HL-60/S4 treated with phorbol 12-myristate 13-acetate at 8.2 ng/mL for 4 days and 3 days (cell line): ENCODE results near the gene GPR25.

ENCODE experiments used
- in situ Hi-C: fragments of 300-500 bp; cut with MboI; formaldehyde crosslinking; loops from 2 replicates; pipeline ENCODE4 v1.15.0; 2022; ENCODE audit warnings: low sequenced_read_pairs

Gene GPR25

DNA sequence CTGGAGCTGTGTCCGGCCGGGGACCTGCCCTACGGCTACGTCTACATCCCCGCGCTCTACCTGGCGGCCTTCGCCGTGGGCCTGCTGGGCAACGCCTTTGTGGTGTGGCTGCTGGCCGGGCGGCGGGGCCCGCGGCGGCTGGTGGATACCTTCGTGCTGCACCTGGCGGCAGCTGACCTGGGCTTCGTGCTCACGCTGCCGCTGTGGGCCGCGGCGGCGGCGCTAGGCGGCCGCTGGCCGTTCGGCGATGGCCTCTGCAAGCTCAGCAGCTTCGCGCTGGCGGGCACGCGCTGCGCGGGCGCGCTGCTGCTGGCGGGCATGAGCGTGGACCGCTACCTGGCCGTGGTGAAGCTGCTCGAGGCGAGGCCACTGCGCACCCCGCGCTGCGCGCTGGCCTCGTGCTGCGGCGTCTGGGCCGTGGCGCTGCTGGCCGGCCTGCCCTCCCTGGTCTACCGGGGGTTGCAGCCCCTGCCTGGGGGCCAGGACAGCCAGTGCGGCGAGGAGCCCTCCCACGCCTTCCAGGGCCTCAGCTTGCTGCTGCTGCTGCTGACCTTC, 412 bp downstream of the GPR25 start:
- in situ Hi-C loops: no loop called here

DNA sequence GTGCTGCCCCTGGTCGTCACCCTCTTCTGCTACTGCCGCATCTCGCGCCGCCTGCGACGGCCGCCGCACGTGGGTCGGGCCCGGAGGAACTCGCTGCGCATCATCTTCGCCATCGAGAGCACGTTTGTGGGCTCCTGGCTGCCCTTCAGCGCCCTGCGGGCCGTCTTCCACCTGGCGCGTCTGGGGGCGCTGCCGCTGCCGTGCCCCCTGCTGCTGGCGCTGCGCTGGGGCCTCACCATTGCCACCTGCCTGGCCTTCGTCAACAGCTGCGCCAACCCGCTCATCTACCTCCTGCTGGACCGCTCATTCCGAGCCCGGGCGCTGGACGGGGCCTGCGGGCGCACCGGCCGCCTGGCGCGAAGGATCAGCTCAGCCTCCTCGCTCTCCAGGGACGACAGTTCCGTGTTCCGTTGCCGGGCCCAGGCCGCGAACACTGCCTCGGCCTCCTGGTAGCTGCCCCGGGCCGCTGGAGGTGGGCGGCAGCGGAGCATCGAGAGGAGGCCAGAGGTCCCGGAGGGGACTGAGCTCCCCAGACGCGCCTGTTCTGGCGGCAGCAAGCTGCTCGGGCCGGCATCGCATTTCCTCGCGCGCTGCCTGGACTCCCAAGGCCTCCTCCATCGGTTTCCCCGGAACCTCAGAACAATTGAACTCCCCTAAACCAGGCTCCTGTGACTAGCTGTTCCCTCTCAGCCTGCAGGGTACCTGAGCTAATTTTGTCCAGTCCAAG, 1.1 kb downstream of the GPR25 start:
- in situ Hi-C loops: no loop called here

- in situ Hi-C loops: no loop called here
Measured at GRCh38 chr1:200874694-200875093, 1.9 kb downstream of the GPR25 start.

GRCh38 chr1:200875416-200875815, 2.6 kb downstream of the GPR25 start:
- in situ Hi-C loops: no loop called here

GRCh38 chr1:200877010-200877409, 4.2 kb downstream of the GPR25 start:
- in situ Hi-C loops: no loop called here

DNA sequence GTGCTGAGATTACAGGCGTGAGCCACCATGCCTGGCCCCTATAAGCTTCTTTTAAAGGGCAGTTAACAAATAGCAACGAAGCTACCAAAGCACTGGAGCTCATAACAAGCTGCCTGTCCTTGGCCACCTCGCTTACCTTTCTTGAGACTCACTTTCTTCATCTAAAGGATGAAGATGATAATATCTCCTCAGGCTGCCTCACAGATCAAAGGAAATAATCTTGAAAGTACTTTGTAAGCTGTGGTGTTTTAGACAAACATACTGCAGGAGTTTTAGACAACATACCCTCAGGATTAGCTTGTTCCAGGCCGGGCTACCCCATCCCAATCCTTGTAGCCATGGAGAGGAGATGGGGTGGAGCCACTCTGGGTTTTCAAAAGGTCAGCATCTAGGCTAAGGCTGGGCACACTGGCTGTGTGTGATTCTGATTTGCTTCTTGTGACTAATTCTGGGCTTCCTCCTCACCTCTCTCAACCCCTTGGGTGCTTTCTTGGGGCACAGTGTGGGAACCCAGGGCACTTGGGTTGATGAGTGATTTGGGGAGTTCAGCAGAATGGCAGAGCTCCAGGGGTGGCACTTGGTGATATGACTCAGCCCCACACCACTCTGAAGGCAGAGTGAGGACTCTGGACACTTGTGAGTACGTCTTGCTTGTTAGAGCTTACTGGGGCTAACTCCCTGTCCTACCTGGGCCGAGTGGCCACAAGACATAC, 5.2 kb downstream of the GPR25 start:
- in situ Hi-C loops: no loop called here

DNA sequence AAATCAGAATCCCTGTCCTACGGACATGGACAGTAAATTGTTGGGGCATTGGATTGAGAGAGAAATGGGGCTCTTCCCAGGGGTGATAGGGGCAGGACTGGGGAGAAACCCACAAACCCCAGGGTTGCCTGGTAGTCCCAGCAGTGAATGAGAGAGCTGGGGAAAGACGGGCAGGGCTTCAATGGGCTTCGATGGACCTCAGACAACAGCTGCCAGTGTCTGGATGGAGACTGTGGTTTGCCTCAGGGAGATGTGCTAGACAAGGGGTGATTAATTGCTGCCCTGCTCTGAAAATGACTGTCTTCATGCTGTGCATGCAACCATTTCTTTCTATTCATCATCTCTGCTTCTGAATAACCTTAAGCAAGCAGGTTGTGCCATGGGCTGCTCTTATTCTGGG, 7.4 kb downstream of the GPR25 start:
- in situ Hi-C loops: no loop called here

- in situ Hi-C loops: no loop called here
Measured at GRCh38 chr1:200883118-200883517, 10.3 kb downstream of the GPR25 start.

- in situ Hi-C loops: no loop called here
Measured at GRCh38 chr1:200885623-200886402, 13.0 kb downstream of the GPR25 start.

GRCh38 chr1:200886594-200886993, 13.8 kb downstream of the GPR25 start:
- in situ Hi-C loops: no loop called here

DNA sequence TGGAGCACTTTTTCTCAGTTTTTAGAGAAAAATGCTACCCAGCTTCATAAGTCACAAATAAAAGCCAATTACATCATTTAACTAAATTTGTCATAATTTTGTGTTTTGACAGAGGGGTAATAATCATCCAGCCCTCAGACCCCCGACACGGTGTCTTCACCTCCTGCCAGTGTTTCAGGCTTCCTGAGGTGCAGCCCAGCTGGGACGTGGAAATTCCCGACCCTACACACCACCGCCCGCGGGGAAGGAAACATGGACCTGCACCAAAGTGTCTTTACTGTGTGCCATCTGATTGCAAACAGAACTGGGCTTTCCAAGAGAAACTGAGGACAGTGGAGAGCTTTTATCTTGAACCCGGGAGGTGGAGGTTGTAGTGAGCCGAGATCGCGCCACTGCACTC, 14.3 kb downstream of the GPR25 start:
- in situ Hi-C loops: no loop called here

DNA sequence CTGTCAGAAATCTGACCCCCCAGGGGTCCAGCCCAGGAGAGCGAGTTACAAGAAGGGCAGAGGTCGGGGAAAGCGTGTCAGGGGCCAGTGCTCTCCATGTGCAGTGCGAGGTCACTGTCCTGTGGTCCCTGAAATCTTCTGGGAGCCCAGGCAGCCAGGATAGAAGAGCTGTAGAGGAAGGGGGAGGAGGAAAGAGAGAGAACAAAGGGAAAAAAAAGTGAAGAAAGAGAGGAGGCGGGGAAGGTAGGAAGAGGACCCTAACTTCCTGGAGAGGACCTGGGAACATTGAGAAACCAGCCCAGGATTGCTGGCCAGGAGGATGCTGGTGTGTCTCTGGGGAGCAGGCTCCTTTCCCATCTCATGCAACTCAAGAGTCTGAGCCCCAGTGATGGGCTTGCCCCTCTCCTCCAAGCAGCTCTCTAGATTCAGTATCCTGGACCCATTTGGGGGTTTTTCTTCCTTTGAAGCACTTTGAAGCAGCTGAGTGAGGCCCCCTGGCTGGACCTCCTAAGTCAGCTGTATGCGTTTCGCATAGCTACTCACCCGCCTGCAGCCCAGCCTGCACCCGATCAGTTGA, 15.1 kb downstream of the GPR25 start:
- in situ Hi-C loops: no loop called here

DNA sequence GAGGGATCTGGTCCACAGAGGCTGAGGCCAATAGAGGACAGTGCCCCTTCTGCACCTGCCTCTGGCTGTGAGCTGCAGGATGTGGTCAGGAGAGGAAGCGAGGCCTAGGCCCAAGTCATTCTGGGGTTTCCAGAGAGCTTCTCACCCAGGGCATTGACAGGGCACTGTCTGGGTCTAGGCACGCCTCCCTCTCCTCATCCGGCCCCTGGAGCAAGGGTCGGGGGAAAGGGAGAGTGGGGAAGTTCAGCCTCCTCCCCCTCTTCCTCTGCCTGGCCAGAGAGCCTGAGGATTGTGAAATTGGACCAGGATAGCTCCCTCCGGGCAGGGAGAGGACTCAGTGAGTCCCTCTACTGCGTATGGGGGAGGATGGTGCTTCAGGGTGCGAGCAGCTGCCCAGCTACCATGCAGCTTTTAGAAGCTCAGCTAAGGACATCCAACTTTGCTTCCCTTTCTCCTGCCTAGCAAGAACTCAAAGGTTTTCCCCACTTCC, 15.6 kb downstream of the GPR25 start:
- in situ Hi-C loops: no loop called here

GRCh38 chr1:200889571-200889970, 16.8 kb downstream of the GPR25 start:
- in situ Hi-C loops: no loop called here

- in situ Hi-C loops: no loop called here
Measured at GRCh38 chr1:200890027-200890426, 17.2 kb downstream of the GPR25 start.

- in situ Hi-C loops: no loop called here
Measured at GRCh38 chr1:200890818-200891773, 18.3 kb downstream of the GPR25 start.

DNA sequence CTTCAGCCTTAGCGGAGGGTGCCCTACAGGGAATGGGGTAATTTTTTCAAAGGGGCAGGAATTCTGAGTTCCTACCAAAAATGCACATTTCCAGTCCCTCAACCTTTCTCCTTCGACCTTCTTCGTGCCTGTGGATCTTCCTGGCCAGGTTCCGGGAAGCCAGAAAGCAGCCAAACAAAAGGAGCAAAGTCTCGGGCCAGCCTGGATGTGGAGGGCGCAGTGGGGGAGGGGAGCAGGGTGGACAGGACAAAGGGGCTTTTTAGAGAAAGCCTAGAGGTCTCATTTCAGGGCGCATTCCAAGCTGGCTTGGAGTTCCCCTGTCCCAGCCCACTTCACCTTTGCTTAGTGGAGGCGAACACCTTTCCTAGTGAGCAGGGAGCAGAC, 19.0 kb downstream of the GPR25 start:
- in situ Hi-C loops: no loop called here

DNA sequence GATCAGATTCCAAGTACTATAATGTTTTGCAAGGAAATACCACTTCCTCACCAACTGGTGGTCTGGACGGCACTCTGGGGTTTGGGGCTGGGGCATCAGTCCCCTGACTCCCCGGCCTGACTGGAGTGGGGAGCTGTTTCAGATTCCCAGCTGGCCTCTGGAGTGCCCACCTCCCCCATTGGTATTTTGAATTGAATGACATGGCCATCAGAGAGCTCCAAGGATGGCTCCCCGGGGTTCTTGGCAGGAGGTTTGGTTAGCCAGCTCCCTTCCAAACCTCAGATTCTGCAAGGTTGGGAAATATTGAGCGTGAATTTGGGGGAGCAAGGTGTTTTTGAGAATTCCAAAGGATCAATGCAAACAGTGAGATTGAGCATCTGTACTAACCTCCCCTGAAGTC, 19.8 kb downstream of the GPR25 start:
- in situ Hi-C loops: no loop called here

GRCh38 chr1:200892958-200893357, 20.2 kb downstream of the GPR25 start:
- in situ Hi-C loops: no loop called here

DNA sequence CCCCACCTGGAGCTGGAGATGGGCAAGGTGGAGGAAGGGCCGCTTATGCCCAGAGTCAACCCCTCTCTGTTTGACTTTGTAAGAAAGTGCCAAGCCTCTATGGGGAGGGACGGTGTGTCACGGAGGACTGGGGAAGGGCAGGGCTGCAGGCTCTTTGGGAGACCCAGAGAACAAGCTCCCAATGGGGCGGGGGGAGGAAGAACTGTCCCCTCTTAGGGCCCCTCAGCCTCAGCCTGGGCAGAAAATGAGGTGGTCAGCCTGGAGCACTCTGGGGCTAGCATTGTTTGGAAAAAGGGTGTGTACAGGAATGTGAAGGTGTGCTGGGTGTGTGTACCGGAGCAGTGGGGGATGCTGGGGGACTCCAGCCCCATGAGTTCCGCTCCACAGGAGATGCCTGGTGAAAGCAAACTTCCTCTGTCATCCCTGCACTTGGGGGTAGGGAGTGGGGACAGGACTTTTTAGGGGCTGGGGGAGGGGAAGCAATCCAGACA, 20.7 kb downstream of the GPR25 start:
- in situ Hi-C loops: no loop called here
